Mesendoderm (in vitro differentiated cells): Measurements from ENCODE around the gene TNFAIP8L1.
A peak's percentile ranks its signal among the peaks of the same experiment; 100 is the strongest.
"Not testable (repeated sequence)": the region's sequence is repeated elsewhere in the genome, so short reads cannot be mapped to it uniquely, and the experiment has no call there.

Source experiments
- DNase-seq: peaks from one replicate; pipeline ENCODE4 v3.0.0; 2013
- H2AK5ac ChIP-seq: 2 replicates; pipeline ENCODE4 v1.6.1; 2013; ENCODE audit warnings: low read length, inconsistent platforms
- H2BK120ac ChIP-seq: 2 replicates; pipeline ENCODE4 v1.6.1; 2013; ENCODE audit warnings: low read depth, mild to moderate bottlenecking, low read length, moderate library complexity, mixed read lengths
- H2BK15ac ChIP-seq: replicated peaks from 2 replicates; pipeline ENCODE4 v1.6.1; 2013; ENCODE audit warnings: low read depth, mild to moderate bottlenecking, moderate library complexity
- H2BK5ac ChIP-seq: 2 replicates; pipeline ENCODE4 v1.6.1; 2013; ENCODE audit warnings: low read length, inconsistent platforms
- H3K18ac ChIP-seq: 2 replicates; pipeline ENCODE4 v1.6.1; 2013; ENCODE audit warnings: mild to moderate bottlenecking, low read length, mixed read lengths
- H3K23ac ChIP-seq: one replicate; pipeline ENCODE4 v1.6.1; 2013; ENCODE audit warnings: low read length
- H3K27ac ChIP-seq: 2 replicates; pipeline ENCODE4 v1.5.1; 2013; ENCODE audit warnings: low read depth, mild to moderate bottlenecking, inconsistent platforms, low read length, moderate library complexity
- H3K27me3 ChIP-seq: 2 replicates; pipeline ENCODE4 v1.6.1; 2013; ENCODE audit warnings: low read length, control low read depth, mild to moderate bottlenecking, inconsistent platforms; ENCODE audit not compliant: insufficient read depth, poor library complexity
- H3K36me3 ChIP-seq: 2 replicates; pipeline ENCODE4 v1.6.1; 2013; ENCODE audit warnings: low read length, inconsistent platforms; ENCODE audit not compliant: control insufficient read depth, insufficient read depth
- H3K4ac ChIP-seq: one replicate; pipeline ENCODE4 v1.6.1; 2013; ENCODE audit warnings: low read depth, mild to moderate bottlenecking, low read length, moderate library complexity
- H3K4me1 ChIP-seq: 2 replicates; pipeline ENCODE4 v1.6.1; 2013; ENCODE audit warnings: low read depth, low read length, inconsistent platforms; ENCODE audit not compliant: control insufficient read depth
- H3K4me2 ChIP-seq: 2 replicates; pipeline ENCODE4 v1.6.1; 2013; ENCODE audit warnings: low read length
- H3K4me3 ChIP-seq: 2 replicates; pipeline ENCODE4 v1.5.1; 2013; ENCODE audit warnings: mild to moderate bottlenecking, low read length
- H3K56ac ChIP-seq: one replicate; pipeline ENCODE4 v1.6.1; 2013; ENCODE audit warnings: low read length
- H3K79me1 ChIP-seq: 2 replicates; pipeline ENCODE4 v1.6.1; 2013; ENCODE audit warnings: low read length, inconsistent platforms
- H3K79me2 ChIP-seq: 2 replicates; pipeline ENCODE4 v1.6.1; 2013; ENCODE audit warnings: mild to moderate bottlenecking, low read length; ENCODE audit not compliant: control insufficient read depth, insufficient read depth
- H3K9ac ChIP-seq: 2 replicates; pipeline ENCODE4 v1.6.1; 2013; ENCODE audit warnings: low read length, inconsistent platforms
- H4K5ac ChIP-seq: one replicate; pipeline ENCODE4 v1.6.1; 2013; ENCODE audit warnings: low read length
- H4K8ac ChIP-seq: one replicate; pipeline ENCODE4 v1.6.1; 2013; ENCODE audit warnings: low read depth, mild to moderate bottlenecking, control low read depth, low read length, moderate library complexity
- WGBS: extraction: QIAGEN DNeasy Blood & Tissue Kit; methylation state at CpG from one replicate; pipeline ENCODE4 v1.1.7; 2013; ENCODE audit warnings: low lambda C conversion rate, missing lambda C conversion rate; ENCODE audit not compliant: insufficient coverage; ENCODE audit errors: extremely low coverage; 5-methylcytosine and 5-hydroxymethylcytosine counted together

Gene TNFAIP8L1

DNA sequence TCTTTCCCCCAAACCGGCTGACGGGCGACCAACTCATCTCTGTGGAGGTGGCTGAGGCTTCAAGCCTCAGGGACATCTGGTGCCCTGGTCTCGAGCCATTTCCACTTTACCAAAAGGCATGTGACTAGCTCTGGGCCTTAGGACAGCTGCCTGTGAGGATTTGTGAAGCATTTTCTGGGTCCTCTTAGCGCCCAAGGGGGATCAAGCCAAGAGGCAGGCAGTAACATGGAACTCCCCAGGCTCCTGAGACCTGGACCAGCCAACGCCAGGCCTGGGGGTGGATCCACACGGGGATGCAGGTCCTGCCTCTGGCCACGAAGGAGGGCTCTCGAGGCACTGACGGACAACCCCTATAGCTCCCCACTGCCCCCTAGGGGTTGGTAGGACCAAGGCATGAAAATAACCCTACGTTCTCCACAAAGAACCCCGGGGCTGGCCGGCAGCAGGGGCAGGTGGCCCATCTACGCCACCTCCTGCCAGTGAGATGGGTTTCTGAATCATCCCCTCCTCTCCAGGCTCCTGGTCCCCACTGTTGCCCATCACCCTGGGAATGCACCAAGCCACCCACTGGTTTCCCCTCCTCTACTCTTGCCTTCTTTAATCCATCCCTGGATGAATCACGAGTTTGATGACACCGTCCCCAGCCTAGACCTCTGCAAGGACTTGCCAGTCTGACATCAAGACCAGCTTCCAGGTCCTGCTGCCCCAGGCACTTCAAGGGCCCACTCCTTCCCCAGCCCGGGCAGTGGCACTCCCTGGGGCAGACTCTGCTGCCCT is 37.8 kb downstream of the TNFAIP8L1 start:
- Histone ChIP-seq H3K4ac (no peak overlapping the region), H3K4me1 (no peaks in the 10 kb centered on the region), H3K23ac (no peak overlapping the region), H3K4me2 (no peak overlapping the region), H3K79me2 (no peaks in the 10 kb centered on the region), H3K56ac (peak overlapping the region; percentile 28), H4K8ac (no peak overlapping the region), H4K5ac (no peak overlapping the region), H2BK15ac (no peak overlapping the region), H2AK5ac (no peak overlapping the region), H3K27ac (no peak overlapping the region), H3K79me1 (no peaks in the 10 kb centered on the region), H3K9ac (no peak overlapping the region), H3K18ac (no peak overlapping the region), H3K27me3 (no peaks in the 10 kb centered on the region), H3K36me3 (no peaks in the 10 kb centered on the region), H3K4me3 (no peak overlapping the region), H2BK120ac (no peak overlapping the region), H2BK5ac (no peak overlapping the region)
- WGBS: no CpG with 5 or more reads among the region's 17 CpGs
- peak; percentile 94 for DNase-seq

DNA sequence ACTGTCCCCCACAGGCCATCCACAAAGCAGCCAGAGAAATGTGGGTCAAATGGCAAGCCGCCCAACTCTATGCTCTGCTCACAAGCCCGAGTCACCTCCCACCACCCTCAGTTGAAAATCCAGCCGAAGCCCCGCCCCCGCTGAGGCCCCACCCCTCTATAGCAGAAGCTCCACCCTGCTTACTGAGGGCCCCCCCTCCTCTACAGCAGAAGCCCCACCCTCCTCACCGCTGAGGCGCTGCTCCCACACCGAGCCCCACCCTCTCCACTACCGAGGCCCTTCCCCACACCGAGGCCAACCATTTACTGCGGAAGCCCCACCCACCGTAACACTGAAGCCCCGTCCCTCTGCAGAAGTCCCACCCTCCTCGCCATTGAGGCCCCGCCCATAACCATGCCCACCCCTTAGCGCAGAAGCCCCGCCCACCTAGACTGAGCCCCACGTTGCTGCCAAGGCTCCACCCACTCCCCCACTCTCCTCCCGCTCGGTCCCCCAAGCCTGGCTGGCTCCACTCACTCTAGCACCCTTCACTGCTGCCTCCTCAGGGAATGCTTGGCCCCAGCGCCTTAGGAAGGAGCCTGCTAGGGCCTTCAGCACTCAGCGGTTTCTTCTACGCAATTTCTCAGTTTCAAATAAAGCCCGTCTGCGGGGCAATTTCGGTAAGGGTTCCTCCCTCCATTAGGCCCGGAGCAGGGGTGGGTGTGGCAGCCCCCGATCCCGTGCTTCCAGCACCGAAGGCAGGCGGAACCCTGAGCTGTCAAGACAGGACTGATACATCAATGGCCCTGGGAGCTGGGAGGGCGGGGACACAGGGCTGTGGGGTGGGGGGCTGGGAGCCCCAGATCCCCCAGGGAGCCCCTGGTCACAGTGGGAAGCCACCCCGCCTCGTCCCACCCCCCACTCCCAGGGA is 39.8 kb downstream of the TNFAIP8L1 start:
- no CpG with 5 or more reads among the region's 34 CpGs for WGBS
- no peaks in the 10 kb centered on the region for H3K4me1 ChIP-seq

GRCh38 chr19:4680021-4680420 is 40.7 kb downstream of the TNFAIP8L1 start:
- H2BK120ac ChIP-seq, H3K27me3 ChIP-seq, H3K23ac ChIP-seq, H3K79me1 ChIP-seq, H3K27ac ChIP-seq, H4K5ac ChIP-seq, H2BK5ac ChIP-seq, H3K79me2 ChIP-seq, H3K4me1 ChIP-seq, H3K56ac ChIP-seq, H3K36me3 ChIP-seq, H4K8ac ChIP-seq, DNase-seq, H3K18ac ChIP-seq, H3K4me2 ChIP-seq, H3K4me3 ChIP-seq, H2BK15ac ChIP-seq, H3K4ac ChIP-seq, H3K9ac ChIP-seq, H2AK5ac ChIP-seq: not testable (repeated sequence)
- WGBS: no CpG with 5 or more reads among the region's 7 CpGs

More for the DNA sequence above, 39.8 kb downstream of the TNFAIP8L1 start:
- Histone ChIP-seq H3K9ac (no peak overlapping the region), H3K4me2 (no peak overlapping the region), H3K4me3 (no peak overlapping the region), H3K27ac (no peak overlapping the region), H4K8ac (no peak overlapping the region), H2BK5ac (no peak overlapping the region), H2BK15ac (no peak overlapping the region), H2AK5ac (no peak overlapping the region), H3K79me1 (no peaks in the 10 kb centered on the region), H4K5ac (no peak overlapping the region), H3K36me3 (no peaks in the 10 kb centered on the region), H3K56ac (no peak overlapping the region), H2BK120ac (no peak overlapping the region), H3K79me2 (no peaks in the 10 kb centered on the region), H3K23ac (no peak overlapping the region), H3K4ac (no peak overlapping the region), H3K18ac (no peak overlapping the region), H3K27me3 (no peaks in the 10 kb centered on the region)
- DNase-seq: peak; percentile 94

- no peak overlapping the region for H2BK15ac ChIP-seq
- H3K4ac ChIP-seq: no peak overlapping the region
- H3K23ac ChIP-seq: no peak overlapping the region
- DNase-seq: no peak
- no peak overlapping the region for H2BK5ac ChIP-seq
- H3K79me2 ChIP-seq: no peaks in the 10 kb centered on the region
- H4K5ac ChIP-seq: no peak overlapping the region
- H2AK5ac ChIP-seq: no peak overlapping the region
- H3K9ac ChIP-seq: no peak overlapping the region
- no CpG with 5 or more reads among the region's 45 CpGs for WGBS
- H3K4me1 ChIP-seq: no peaks in the 10 kb centered on the region
- no peaks in the 10 kb centered on the region for H3K36me3 ChIP-seq
- no peaks in the 10 kb centered on the region for H3K27me3 ChIP-seq
- no peak overlapping the region for H4K8ac ChIP-seq
- H3K4me2 ChIP-seq: no peak overlapping the region
- no peak overlapping the region for H3K18ac ChIP-seq
- H3K56ac ChIP-seq: no peak overlapping the region
- H3K4me3 ChIP-seq: no peak overlapping the region
- no peak overlapping the region for H3K27ac ChIP-seq
- no peaks in the 10 kb centered on the region for H3K79me1 ChIP-seq
- H2BK120ac ChIP-seq: no peak overlapping the region
Observed at GRCh38 chr19:4682417-4683200, 43.3 kb downstream of the TNFAIP8L1 start.

GRCh38 chr19:4684312-4685095 is 45.2 kb downstream of the TNFAIP8L1 start:
- Histone ChIP-seq H3K27ac (no peak overlapping the region), H2BK120ac (no peak overlapping the region), H4K8ac (no peak overlapping the region), H2BK15ac (no peak overlapping the region), H3K56ac (no peak overlapping the region), H3K18ac (no peak overlapping the region), H3K23ac (no peak overlapping the region), H3K4me2 (no peak overlapping the region), H3K4me1 (no peaks in the 10 kb centered on the region), H3K4ac (no peak overlapping the region), H3K27me3 (no peaks in the 10 kb centered on the region), H2AK5ac (no peak overlapping the region), H3K79me2 (no peaks in the 10 kb centered on the region), H3K36me3 (no peaks in the 10 kb centered on the region), H4K5ac (no peak overlapping the region), H2BK5ac (no peak overlapping the region), H3K9ac (no peak overlapping the region), H3K4me3 (no peak overlapping the region), H3K79me1 (no peaks in the 10 kb centered on the region)
- no CpG with 5 or more reads among the region's 28 CpGs for WGBS
- DNase-seq: no peak
